CD4-positive, alpha-beta T cell treated with Interferon gamma for 1 hour (primary cell): ENCODE results near the gene DPF1.
A peak's percentile ranks its signal among the peaks of the same experiment; 100 is the strongest.

Source experiments
- DNase-seq: peaks from one replicate; pipeline ENCODE4 v3.0.0-alpha.2; 2020

DPF1 gene

GRCh38 chr19:38216785-38217641, 7.0 kb downstream of the DPF1 start:
- DNase-seq = no peak

GRCh38 chr19:38213911-38214625, 10.0 kb downstream of the DPF1 start:
- DNase-seq = peak; percentile 57

GRCh38 chr19:38213469-38213868, 10.6 kb downstream of the DPF1 start:
- no peak for DNase-seq

GRCh38 chr19:38211766-38212165, 12.3 kb downstream of the DPF1 start:
- DNase-seq = no peak

- DNase-seq = no peak
Observed at GRCh38 chr19:38211151-38211591, 12.9 kb downstream of the DPF1 start.

- no peak for DNase-seq
Observed at GRCh38 chr19:38210458-38210987, 13.5 kb downstream of the DPF1 start.

DNA sequence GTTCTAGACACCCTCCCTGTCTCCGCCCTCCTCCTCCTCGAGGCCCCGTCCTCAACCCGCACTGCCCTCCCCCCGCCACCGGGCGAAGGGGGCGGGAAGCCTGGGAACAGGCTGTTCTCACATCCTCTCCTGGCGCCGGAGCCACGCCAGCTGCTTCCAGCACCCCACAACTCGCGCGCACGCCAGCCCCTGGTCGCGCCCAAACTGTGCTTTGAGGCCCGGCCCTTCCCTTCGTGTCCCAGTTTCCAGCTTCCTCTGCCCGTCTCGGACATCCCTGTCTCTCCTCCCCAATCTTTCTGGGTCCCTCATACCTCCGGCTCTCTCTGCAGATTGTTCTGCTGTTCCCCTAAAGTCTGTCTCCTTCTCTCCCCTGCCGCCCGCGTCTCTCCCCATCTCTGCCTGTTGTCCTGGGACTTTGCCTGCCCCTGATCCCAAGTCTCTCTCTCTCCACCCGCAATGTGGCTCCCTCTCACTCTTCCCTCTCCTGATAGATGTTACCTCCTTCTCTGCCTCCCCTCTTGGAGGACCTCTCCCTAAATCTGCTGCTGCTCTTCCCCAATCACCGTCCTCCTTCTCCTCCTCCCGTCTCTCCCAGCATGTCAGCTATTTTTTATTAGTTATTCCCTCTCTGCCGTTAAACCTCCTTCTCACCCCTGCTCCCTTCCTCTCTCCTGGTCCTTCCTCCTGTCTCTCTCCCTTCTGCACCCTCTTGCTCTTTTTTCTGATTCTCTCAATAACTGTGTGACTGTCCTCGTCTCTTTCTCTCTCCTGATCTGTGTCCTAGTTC, 14.2 kb downstream of the DPF1 start:
- DNase-seq = no peak

- no peak for DNase-seq
Observed at GRCh38 chr19:38209152-38209551, 14.9 kb downstream of the DPF1 start.

- DNase-seq = no peak
Observed at GRCh38 chr19:38208571-38208970, 15.5 kb downstream of the DPF1 start.

- DNase-seq = no peak
Observed at GRCh38 chr19:38207543-38207942, 16.5 kb downstream of the DPF1 start.

- no peak for DNase-seq
Observed at GRCh38 chr19:38206928-38207327, 17.1 kb downstream of the DPF1 start.

DNA sequence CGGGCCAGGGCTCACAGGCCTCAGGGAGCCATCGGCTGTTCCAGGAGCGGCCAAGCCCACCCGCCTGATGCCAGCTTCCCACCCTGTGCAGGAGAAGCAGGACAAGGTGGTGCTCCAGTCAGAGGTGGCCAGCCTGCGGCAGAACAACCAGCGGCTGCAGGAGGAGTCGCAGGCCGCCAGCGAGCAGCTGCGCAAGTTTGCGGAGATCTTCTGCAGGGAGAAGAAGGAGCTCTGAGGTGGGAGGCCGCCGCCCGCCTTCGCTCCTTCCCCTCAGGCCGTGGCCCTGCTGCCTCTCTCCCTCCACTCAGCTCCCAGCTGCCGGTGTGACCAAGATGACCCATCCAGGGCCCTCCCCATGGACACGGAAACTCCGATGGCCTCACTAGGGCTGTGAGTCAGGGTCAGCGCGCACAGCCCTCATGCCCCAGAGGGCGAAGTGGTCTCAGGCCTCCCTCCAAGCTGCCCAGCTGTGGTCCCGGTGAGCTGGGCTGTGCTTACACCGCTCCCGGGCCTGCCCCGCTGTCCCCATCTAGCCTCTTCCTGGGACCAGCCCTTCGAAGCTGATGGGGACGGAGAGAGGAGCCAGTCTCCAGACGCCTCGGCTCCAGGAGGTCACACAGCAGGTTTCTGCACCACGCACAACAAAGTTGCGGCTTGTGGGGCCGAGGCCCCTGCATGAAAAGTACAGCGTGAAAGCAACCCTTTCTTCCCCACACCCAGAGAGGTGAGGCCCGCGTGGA, 17.8 kb downstream of the DPF1 start:
- no peak for DNase-seq

GRCh38 chr19:38204728-38205127, 19.3 kb downstream of the DPF1 start:
- DNase-seq = no peak

GRCh38 chr19:38204096-38204495, 19.9 kb downstream of the DPF1 start:
- no peak for DNase-seq

GRCh38 chr19:38203197-38203596, 20.8 kb downstream of the DPF1 start:
- no peak for DNase-seq

GRCh38 chr19:38202504-38202903, 21.5 kb downstream of the DPF1 start:
- DNase-seq = no peak

DNA sequence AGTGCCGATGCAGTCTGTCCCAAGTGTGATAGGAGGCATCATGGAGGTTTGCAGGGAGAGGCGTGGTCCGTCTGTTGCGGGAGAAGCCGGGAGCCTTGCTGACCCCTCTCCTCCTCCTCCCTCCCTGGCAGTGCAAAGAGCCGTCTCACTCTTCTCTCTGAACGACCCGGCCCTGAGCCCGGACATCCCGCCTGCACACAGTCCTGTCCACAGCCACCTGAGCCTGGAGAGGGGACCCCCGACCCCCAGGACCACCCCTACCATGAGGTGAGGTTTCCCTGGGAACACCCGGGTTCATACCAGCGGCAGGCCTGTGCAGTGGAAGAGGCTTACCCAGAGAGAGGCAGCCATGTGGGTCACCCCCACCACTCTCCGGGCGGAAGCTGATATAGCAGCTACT, 22.3 kb downstream of the DPF1 start:
- DNase-seq = no peak

- DNase-seq = no peak
Observed at GRCh38 chr19:38199340-38199739, 24.7 kb downstream of the DPF1 start.

- DNase-seq = no peak
Observed at GRCh38 chr19:38197937-38198704, 25.9 kb downstream of the DPF1 start.

GRCh38 chr19:38196948-38197656, 26.9 kb downstream of the DPF1 start:
- DNase-seq = no peak
